NT2/D1 (cell line): ENCODE measurements around the gene LIPN.

Source experiments
- DNase-seq: peaks from one replicate; pipeline ENCODE4 v3.0.0-alpha.2; 2011; ENCODE audit warnings: low read depth, low spot score
- H3K27me3 ChIP-seq: 2 replicates; pipeline ENCODE4 v1.6.0; 2011; ENCODE audit warnings: mild to moderate bottlenecking; ENCODE audit not compliant: insufficient read length, insufficient read depth
- H3K36me3 ChIP-seq: 2 replicates; pipeline ENCODE4 v1.6.1; 2011; ENCODE audit warnings: mild to moderate bottlenecking, low read length, mixed read lengths; ENCODE audit not compliant: insufficient read depth, insufficient read length
- H3K4me1 ChIP-seq: 2 replicates; pipeline ENCODE4 v1.5.1; 2011; ENCODE audit not compliant: insufficient read depth, insufficient read length
- H3K4me3 ChIP-seq: 2 replicates; pipeline ENCODE4 v1.5.1; 2011; ENCODE audit warnings: low read depth; ENCODE audit not compliant: insufficient read length
- H3K9ac ChIP-seq: 2 replicates; pipeline ENCODE4 v1.6.0; 2011; ENCODE audit warnings: low read depth; ENCODE audit not compliant: insufficient read length
- H3K9me3 ChIP-seq: 2 replicates; pipeline ENCODE4 v1.5.1; 2011; ENCODE audit warnings: mild to moderate bottlenecking, low read length; ENCODE audit not compliant: insufficient read depth
- SUZ12 ChIP-seq: IDR thresholded peaks from 2 replicates; pipeline ENCODE4 v1.6.1; 2011; ENCODE audit not compliant: insufficient read length, insufficient read depth; ENCODE audit errors: extremely low read depth
- YY1 ChIP-seq: IDR thresholded peaks from 2 replicates; pipeline ENCODE4 v1.6.1; 2011; ENCODE audit not compliant: insufficient read length, insufficient read depth
- ZNF274 ChIP-seq: IDR thresholded peaks from 2 replicates; pipeline ENCODE4 v1.6.1; 2011; ENCODE audit warnings: mild to moderate bottlenecking, low read depth, low read length

The LIPN gene

DNA sequence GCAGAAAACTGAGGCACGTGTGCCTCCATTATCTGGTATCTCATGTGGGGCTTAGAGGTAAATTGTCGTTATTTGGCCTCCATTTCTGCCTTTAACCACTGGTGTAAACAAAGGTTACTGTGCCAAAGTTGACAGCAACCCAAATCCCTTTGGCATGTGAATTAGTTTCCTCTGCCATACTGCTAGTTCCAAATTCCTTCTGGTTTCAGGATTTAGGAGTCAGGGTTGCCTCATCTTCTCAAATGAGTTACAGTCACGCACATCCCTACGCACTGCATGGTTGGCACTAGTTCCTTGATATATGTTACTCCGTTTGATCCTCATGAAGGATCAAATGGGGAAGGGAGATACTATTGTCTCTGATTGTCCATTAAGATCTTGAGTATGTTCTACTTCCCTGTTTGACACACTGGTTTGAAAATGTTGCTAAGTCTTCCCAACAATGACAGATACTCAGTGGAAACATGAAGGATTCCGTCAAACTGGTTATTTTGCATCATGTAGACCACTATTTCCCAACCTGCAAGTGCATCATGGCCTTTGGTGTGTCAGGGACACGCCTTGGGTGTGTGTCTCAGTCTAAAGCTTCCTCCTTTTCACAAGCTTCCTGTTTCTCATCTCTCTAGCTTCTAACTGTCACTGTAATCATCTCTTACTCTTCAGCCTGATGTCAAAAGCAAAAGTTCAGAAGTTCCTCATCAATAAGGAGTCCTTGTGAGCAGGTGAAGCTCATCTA is at the start of gene LIPN:
Gene LIPN (plus strand): TSS at position 655 of the 736 bp plus-strand sequence. CDS start 1,386 bp downstream, outside the sequence.
- Histone ChIP-seq H3K9ac (no peak within 1 kb of the TSS), H3K4me3 (no peak within 1 kb of the TSS), H3K4me1 (no peaks in the 10 kb centered on the region), H3K36me3 (no peaks in the 10 kb centered on the region), H3K9me3 (no peaks in the 10 kb centered on the region), H3K27me3 (no peaks in the 10 kb centered on the region)
- TF ChIP-seq SUZ12 (no peak), YY1 (no peak), ZNF274 (no peak)
- DNase-seq = no peak

DNA sequence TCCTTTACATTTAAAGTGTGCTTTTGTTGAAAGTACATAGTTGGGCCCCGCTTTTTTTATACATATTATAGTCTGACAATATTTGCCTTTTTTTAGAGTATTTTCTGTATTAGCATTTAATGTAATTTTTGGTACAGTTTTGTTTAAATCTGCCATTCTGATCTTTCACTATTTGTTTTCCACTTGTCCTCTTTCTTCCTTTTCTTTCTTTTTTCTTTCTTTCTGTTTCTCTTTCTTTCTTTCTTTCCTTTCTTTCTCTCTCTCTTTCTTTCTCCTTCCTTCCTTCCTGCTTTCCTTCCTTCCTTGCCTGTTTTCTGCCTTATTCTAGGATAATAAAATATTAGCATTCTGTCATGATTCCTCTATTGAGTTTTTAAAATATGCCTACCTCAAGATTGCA is 44.3 kb upstream of the LIPN start:
- H3K9me3 ChIP-seq = no peaks in the 10 kb centered on the region
- H3K4me1 ChIP-seq = no peaks in the 10 kb centered on the region
- H3K27me3 ChIP-seq = no peaks in the 10 kb centered on the region
- no peak overlapping the region for H3K9ac ChIP-seq
- DNase-seq = no peak
- TF ChIP-seq SUZ12 = no peak
- H3K4me3 ChIP-seq = no peak overlapping the region
- H3K36me3 ChIP-seq = no peaks in the 10 kb centered on the region

- no peak for TF ChIP-seq YY1
- TF ChIP-seq ZNF274 = no peak
- TF ChIP-seq SUZ12 = no peak
- no peak for DNase-seq
- Histone ChIP-seq H3K4me1 (no peaks in the 10 kb centered on the region), H3K9me3 (no peaks in the 10 kb centered on the region), H3K9ac (no peak overlapping the region), H3K36me3 (no peaks in the 10 kb centered on the region), H3K27me3 (no peaks in the 10 kb centered on the region), H3K4me3 (no peak overlapping the region)
These were observed 38.4 kb upstream of the LIPN start for GRCh38 chr10:88721392-88721791.

- no peaks in the 10 kb centered on the region for H3K4me1 ChIP-seq
- H3K36me3 ChIP-seq = no peaks in the 10 kb centered on the region
- no peak for DNase-seq
- H3K9ac ChIP-seq = no peak overlapping the region
- no peak for TF ChIP-seq ZNF274
- no peaks in the 10 kb centered on the region for H3K9me3 ChIP-seq
- H3K27me3 ChIP-seq = no peaks in the 10 kb centered on the region
- H3K4me3 ChIP-seq = no peak overlapping the region
These were observed 34.0 kb upstream of the LIPN start for GRCh38 chr10:88725798-88726197.

DNA sequence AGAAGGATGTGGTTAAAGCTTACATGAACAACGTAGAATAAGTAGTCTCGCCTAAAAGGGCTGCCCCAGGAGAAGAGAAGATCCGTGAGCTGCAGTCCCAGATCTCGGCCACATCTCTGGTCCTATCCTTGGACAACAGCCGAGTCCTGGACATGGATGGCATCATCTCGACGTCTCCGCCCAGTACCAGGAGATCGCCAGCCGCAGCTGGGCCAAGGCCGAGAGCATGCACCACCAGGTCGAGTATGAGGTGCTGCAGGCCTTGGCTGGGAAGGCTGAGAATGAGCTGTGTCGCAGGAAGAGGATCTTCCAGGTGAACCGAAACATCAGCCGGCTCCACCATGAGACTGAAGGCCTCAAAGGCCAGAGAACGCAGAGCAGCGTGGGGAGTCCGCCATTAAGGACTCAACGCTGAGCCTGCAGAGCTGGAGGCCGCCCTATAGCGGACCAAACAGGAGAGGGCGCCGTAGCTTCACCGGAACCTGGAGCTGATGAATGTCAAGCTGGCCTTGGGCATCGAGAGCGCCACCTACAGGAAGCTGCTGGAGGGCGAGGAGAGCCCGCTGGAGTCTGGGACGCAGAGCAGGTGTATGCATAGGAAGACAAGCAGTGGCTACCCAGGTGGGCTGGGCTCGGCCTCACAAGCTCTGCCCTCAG is 31.6 kb upstream of the LIPN start:
- H3K4me1 ChIP-seq = no peaks in the 10 kb centered on the region
- H3K9ac ChIP-seq = no peak overlapping the region
- DNase-seq = peak; percentile 66
- no peaks in the 10 kb centered on the region for H3K36me3 ChIP-seq
- H3K27me3 ChIP-seq = no peaks in the 10 kb centered on the region
- TF ChIP-seq YY1 (no peak), SUZ12 (no peak), ZNF274 (no peak)
- H3K4me3 ChIP-seq = no peak overlapping the region
- no peaks in the 10 kb centered on the region for H3K9me3 ChIP-seq

DNA sequence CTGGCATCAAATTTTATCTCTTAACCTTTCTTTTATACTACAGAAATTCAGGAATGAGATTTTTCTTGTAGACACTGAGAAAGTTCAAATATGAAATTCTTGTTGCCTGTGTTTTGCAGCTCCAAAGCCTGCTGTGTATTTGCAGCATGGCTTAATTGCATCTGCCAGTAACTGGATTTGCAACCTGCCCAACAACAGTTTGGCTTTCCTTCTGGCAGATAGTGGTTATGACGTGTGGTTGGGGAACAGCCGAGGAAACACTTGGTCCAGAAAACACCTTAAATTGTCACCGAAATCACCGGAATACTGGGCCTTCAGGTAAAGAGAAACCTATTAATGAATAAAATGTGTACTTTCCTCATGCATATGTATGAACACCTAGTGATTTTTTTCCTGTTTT is 29.0 kb upstream of the LIPN start:
- no peaks in the 10 kb centered on the region for H3K4me1 ChIP-seq
- no peaks in the 10 kb centered on the region for H3K36me3 ChIP-seq
- TF ChIP-seq ZNF274 (no peak), SUZ12 (no peak), YY1 (no peak)
- H3K9ac ChIP-seq = no peak overlapping the region
- no peak overlapping the region for H3K4me3 ChIP-seq
- H3K27me3 ChIP-seq = no peaks in the 10 kb centered on the region
- no peak for DNase-seq
- no peaks in the 10 kb centered on the region for H3K9me3 ChIP-seq

DNA sequence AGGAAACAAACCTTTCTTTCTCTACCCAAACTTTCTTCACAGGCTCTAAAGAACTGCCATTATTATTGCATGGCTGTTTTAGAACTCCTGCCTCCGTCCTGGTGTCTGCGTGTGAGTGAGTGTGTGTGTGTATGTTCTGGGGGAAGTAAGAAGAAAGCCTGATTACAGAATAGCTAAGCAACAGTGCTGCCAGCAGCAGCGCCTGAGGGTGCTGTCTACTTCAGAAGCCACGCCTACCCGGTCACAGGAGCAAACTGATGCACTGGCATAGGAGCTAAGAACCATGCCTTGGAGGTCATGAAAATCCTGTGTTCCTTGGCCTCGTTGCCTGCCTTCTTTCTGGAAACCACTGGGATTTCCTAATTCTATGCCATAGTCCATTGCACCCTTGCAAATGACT is 28.5 kb upstream of the LIPN start:
- H3K9me3 ChIP-seq = no peaks in the 10 kb centered on the region
- no peaks in the 10 kb centered on the region for H3K27me3 ChIP-seq
- no peaks in the 10 kb centered on the region for H3K4me1 ChIP-seq
- TF ChIP-seq ZNF274 = no peak
- TF ChIP-seq SUZ12 = no peak
- no peak for TF ChIP-seq YY1
- no peak overlapping the region for H3K9ac ChIP-seq
- H3K36me3 ChIP-seq = no peaks in the 10 kb centered on the region
- no peak for DNase-seq
- no peak overlapping the region for H3K4me3 ChIP-seq
